Gastroesophageal sphincter (tissue), 4 donors: ENCODE measurements around the gene HEY2. TPM values are rescaled to one million over a fixed set of nuclear protein-coding genes. Genes with fewer than 3 reads are reported as not detected.

ENCODE experiments used
- ATAC-seq: fragments of 150-250 bp; one replicate; pipeline ENCODE4 v1.9.1; 2016; ENCODE audit warnings: mild to moderate bottlenecking, moderate library complexity
- H3K27ac ChIP-seq, 4 donors: fragments of 200-600 bp; sonication (generic) in 3 of 4; 1 replicate in 3 of 4; 2 replicates in 1 of 4; pipeline ENCODE4 v1.5.1; 2016 to 2019
- H3K27me3 ChIP-seq: fragments of 200-600 bp; sonication (generic); one replicate; pipeline ENCODE4 v1.5.1; 2019
- H3K36me3 ChIP-seq, 2 donors: fragments of 200-600 bp; sonication (generic); one replicate each; pipeline ENCODE4 v1.5.1; 2019; ENCODE audit warnings: control low read depth in 1 of 2
- H3K4me1 ChIP-seq, 3 donors: fragments of 200-600 bp; sonication (generic); 1 replicate in 2 of 3; 2 replicates in 1 of 3; pipeline ENCODE4 v1.5.1; 2016 to 2019; ENCODE audit warnings: control low read depth in 2 of 3
- H3K4me3 ChIP-seq, 2 donors: fragments of 200-600 bp; sonication (generic); one replicate each; pipeline ENCODE4 v1.5.1; 2019; ENCODE audit warnings: mild to moderate bottlenecking in 1 of 2, moderate library complexity in 1 of 2
- H3K9me3 ChIP-seq, 3 donors: fragments of 200-600 bp; sonication (generic); one replicate each; pipeline ENCODE4 v1.5.1; 2017 to 2019; ENCODE audit warnings: control low read depth in 2 of 3
- CTCF ChIP-seq, 4 experiments: fragments of 200-600 bp in 2 of 4; fragments of 450-650 bp in 2 of 4; sonication (generic) in 1 of 4; IDR thresholded peaks; one replicate each; pipeline ENCODE4 v1.5.1; 2017 to 2019; ENCODE audit warnings: antibody characterized with exemption in 4 of 4, mild to moderate bottlenecking in 2 of 4, moderate library complexity in 2 of 4
- EP300 ChIP-seq: sonication (generic); formaldehyde crosslinking; IDR thresholded peaks from one replicate; pipeline ENCODE4 v1.6.1; 2017; ENCODE audit warnings: antibody characterized with exemption, mild to moderate bottlenecking
- POLR2A ChIP-seq, 2 donors: fragments of 450-650 bp; IDR thresholded peaks; one replicate each; pipeline ENCODE4 v1.6.1; 2017; ENCODE audit warnings: antibody characterized with exemption in 2 of 2, mild to moderate bottlenecking in 2 of 2, moderate library complexity in 1 of 2
- POLR2AphosphoS5 ChIP-seq: sonication (generic); formaldehyde crosslinking; IDR thresholded peaks from one replicate; pipeline ENCODE4 v1.6.1; 2017; ENCODE audit warnings: antibody characterized with exemption
- WGBS, 2 donors: methylation state at CpG; one replicate each; pipeline ENCODE4 v1.1.5; 2018; ENCODE audit warnings: low coverage in 1 of 2; 5-methylcytosine and 5-hydroxymethylcytosine counted together
- total RNA-seq, 4 donors: library from RNA; depleted of rRNA; stranded (reverse); fragments of >200 nt; gene quantifications; one replicate each; pipeline ENCODE4 v1.1.0, GENCODE V29; 2016

HEY2 gene
- total RNA-seq, 4 donors from 2014 or later, result 1.1 to 2.3 (median 2.1) TPM

- Histone ChIP-seq H3K4me1 (peaks cover 0 to 46% (median 3%) of the 10 kb centered on the region in 3 donors), H3K4me3 (no peak overlapping the region), H3K27me3 (no peaks in the 10 kb centered on the region), H3K36me3 (peaks cover 0 to 5% of the 10 kb centered on the region in 2 donors), H3K9me3 (no peaks in the 10 kb centered on the region), H3K27ac (no peak overlapping the region)
- ATAC-seq, result no peak
- 78 to 86% methylated on average over 1 of the region's 1 CpG for WGBS, 2 donors
- TF ChIP-seq EP300 (no peak), POLR2A (IDR thresholded peaks at IDR 0.05) (no peak), CTCF (IDR thresholded peaks at IDR 0.05) (no peak), POLR2AphosphoS5 (no peak)
Measured at GRCh38 chr6:125810445-125810844, 61.0 kb downstream of the HEY2 start.

Other genes starting within 250 kb of the HEY2 start
- 10 to 100 TPM; 18.1 to 31.4 (median 26.7) TPM for gene NCOA7, start 41.3 kb downstream of the HEY2 start, total RNA-seq
- 10 to 100 TPM; 31.0 to 54.8 (median 46.2) TPM for gene HINT3, start 207.1 kb downstream of the HEY2 start, total RNA-seq
- gene TRMT11, start 236.9 kb downstream of the HEY2 start, total RNA-seq, result 10 to 100 TPM; 13.3 to 49.7 (median 22.3) TPM